AG04449 (cell line): Measurements from ENCODE around the gene NBEA.

Source experiments
- CTCF ChIA-PET: fragments of 350-600 bp; formaldehyde crosslinking; extraction: SDS; loops from one replicate; lab custom pipeline; 2021; ENCODE audit warnings: antibody characterized with exemption; lab: Yijun Ruan, JAX
- POLR2A ChIA-PET: fragments of 400-600, 350-600 bp; formaldehyde crosslinking; extraction: SDS; loops from one replicate; lab custom pipeline; 2020; ENCODE audit warnings: antibody characterized with exemption, inconsistent platforms; lab: Yijun Ruan, JAX
- DNase-seq: peaks from one replicate; pipeline ENCODE4 v3.0.0-alpha.2; 2010; ENCODE audit warnings: low read depth, low spot score
- H3K4me3 ChIP-seq: 2 replicates; pipeline ENCODE4 v1.5.1; 2011; ENCODE audit warnings: low read depth, mild to moderate bottlenecking, control low read depth, low read length
- TF ChIP-seq, protein P1 (sequence below): IDR thresholded peaks from one replicate; pipeline ENCODE4 v1.5.1; 2011; ENCODE audit warnings: mild to moderate bottlenecking, moderate library complexity, low read length, control low read depth, inconsistent platforms; ENCODE audit not compliant: insufficient read depth; ENCODE audit errors: missing control alignments

Gene NBEA

GRCh38 chr13:35279500-35279899 lies 337.4 kb downstream of the NBEA start:
- no peak for DNase-seq
- no peak overlapping the region for H3K4me3 ChIP-seq
- ChIA-PET CTCF (interaction anchor here (0.9 kb wide), 1 partner anchor 11 kb away, joined by 3 read pairs; no protein-coding TSS in a partner anchor), POLR2A (no interaction called here)
- TF ChIP-seq, protein P1, sequence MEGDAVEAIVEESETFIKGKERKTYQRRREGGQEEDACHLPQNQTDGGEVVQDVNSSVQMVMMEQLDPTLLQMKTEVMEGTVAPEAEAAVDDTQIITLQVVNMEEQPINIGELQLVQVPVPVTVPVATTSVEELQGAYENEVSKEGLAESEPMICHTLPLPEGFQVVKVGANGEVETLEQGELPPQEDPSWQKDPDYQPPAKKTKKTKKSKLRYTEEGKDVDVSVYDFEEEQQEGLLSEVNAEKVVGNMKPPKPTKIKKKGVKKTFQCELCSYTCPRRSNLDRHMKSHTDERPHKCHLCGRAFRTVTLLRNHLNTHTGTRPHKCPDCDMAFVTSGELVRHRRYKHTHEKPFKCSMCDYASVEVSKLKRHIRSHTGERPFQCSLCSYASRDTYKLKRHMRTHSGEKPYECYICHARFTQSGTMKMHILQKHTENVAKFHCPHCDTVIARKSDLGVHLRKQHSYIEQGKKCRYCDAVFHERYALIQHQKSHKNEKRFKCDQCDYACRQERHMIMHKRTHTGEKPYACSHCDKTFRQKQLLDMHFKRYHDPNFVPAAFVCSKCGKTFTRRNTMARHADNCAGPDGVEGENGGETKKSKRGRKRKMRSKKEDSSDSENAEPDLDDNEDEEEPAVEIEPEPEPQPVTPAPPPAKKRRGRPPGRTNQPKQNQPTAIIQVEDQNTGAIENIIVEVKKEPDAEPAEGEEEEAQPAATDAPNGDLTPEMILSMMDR = no peak

DNA sequence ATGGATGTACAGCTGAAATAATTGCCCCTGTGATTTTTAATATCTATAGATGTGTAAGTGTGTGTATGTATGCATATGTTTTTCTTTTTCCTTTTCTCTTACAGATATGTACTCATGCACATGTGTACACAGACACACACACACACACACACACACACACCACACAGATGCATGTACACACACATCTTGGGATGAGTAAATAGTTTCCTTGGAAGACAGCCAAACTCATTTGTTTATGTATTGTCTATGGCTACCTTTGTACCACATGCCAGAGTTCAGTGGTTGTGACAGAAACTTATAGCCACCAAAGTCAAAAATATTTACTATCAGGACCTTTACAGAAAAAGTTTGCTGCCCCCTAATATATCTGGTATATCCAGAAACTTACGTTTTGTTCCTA lies 341.8 kb downstream of the NBEA start:
- TF ChIP-seq, protein P1 = no peak

DNA sequence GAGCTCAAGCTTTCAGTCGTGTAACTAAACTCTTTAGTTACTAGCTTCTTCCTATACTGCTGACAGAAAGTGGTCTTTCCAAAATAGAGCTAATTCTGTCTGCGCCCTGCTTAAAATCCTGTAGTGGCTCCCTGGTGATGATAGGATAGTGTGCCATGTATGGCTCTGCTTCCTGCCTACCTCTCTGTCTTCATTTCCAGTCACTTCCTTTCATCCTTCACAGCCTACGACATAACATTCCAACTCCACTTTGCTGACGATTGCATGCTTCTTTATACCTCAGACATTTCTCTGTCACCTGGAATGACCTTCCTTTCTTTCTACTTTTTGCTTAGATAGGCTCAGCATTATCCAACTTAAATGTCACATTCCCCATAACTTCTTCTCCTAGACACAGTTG lies 343.6 kb downstream of the NBEA start:
- CTCF ChIA-PET = no interaction called here

More for the DNA sequence above, 341.8 kb downstream of the NBEA start:
- ChIA-PET CTCF (no interaction called here), POLR2A (no interaction called here)
- no peak for DNase-seq
- no peak overlapping the region for H3K4me3 ChIP-seq

DNA sequence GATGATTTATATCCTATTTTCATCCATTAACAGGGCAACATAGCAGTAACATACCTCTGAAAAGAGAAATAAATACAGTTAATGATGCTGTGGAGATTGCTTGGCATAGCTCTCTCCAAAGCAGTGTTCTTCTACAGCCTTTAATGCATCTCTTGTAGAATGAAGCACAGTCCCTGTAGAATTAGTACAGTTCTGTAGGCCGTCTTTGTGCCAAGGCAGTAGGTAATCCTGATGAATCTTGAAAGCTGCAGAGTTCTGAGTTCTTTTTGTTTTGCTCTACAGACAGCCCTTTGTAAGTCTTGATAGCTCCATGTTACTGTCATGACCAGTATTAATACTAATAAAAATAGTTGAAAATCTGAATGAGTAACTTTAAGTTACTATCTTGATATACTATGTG lies 350.3 kb downstream of the NBEA start:
- no peak overlapping the region for H3K4me3 ChIP-seq
- POLR2A ChIA-PET = no interaction called here
- TF ChIP-seq, protein P1 = no peak
- no peak for DNase-seq
- CTCF ChIA-PET = no interaction called here

More for the DNA sequence above, 343.6 kb downstream of the NBEA start:
- DNase-seq = no peak
- TF ChIP-seq, protein P1 = no peak
- no peak overlapping the region for H3K4me3 ChIP-seq
- POLR2A ChIA-PET = no interaction called here

GRCh38 chr13:35293579-35294226 lies 351.6 kb downstream of the NBEA start:
- TF ChIP-seq, protein P1 = no peak
- peak; percentile 14 for DNase-seq
- CTCF ChIA-PET = interaction anchor here (0.7 kb wide), 1 partner anchor 11 kb away, joined by 3 read pairs; no protein-coding TSS in a partner anchor
- H3K4me3 ChIP-seq = no peak overlapping the region
- POLR2A ChIA-PET = no interaction called here

DNA sequence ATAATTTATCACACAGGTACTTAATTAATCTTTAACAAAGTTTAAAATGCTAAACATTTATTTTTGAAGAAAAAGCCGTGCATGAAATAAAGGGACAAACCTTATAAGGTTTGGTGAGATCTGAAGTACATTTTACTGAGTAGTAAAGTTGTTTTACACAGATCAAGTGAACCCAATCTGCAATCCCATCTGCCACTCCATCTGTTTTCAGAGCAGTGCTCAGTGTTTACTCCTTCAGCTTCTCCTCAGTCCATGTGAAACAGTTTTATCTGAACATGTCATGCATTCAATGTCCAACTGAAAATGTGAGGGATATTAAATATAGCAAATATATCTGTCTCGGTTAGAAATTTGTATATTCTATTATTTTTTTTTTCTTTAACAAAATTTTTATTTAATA lies 367.6 kb downstream of the NBEA start:
- no peak overlapping the region for H3K4me3 ChIP-seq
- TF ChIP-seq, protein P1 = no peak
- ChIA-PET POLR2A (no interaction called here), CTCF (no interaction called here)
- no peak for DNase-seq
